ENCODE results near the gene SUN1. TPM values are rescaled to one million over a fixed set of nuclear protein-coding genes. Genes with fewer than 3 reads are reported as not detected.

Gene SUN1
- total and polyA plus RNA-seq, 4 donors, result 24.8 to 162 (median 40.1) TPM

- Histone ChIP-seq H3K9me3 (ENCODE audit: control insufficient read depth in 4 of 4, low read length in 3 of 4) (no peaks in the 10 kb centered on the region), H3K9ac (ENCODE audit: low read depth in 1 of 2, low read length in 2 of 2) (no peak overlapping the region), H3K36me3 (ENCODE audit: control insufficient read depth in 4 of 4, insufficient read depth in 3 of 4, low read depth in 1 of 4, low read length in 3 of 4) (peaks cover 25 to 61% (median 35%) of the 10 kb centered on the region in 4 donors), H3K27me3 (ENCODE audit: control insufficient read depth in 4 of 4, insufficient read depth in 4 of 4, low read length in 3 of 4) (no peaks in the 10 kb centered on the region), H3K4me3 (ENCODE audit: low read depth in 1 of 3, low read length in 3 of 3) (no peak overlapping the region), H3K27ac (ENCODE audit: low read depth in 1 of 2, low read length in 2 of 2) (no peak overlapping the region), H3K4me1 (ENCODE audit: control insufficient read depth in 4 of 4, insufficient read depth in 4 of 4, low read length in 3 of 4) (peaks cover 10 to 24% (median 16%) of the 10 kb centered on the region in 4 donors)
- TF ChIP-seq RAD21 (IDR thresholded peaks at IDR 0.05), result no peak
- TF ChIP-seq GABPA (IDR thresholded peaks at IDR 0.05 in 1 of 2, conservative IDR thresholded peaks at IDR 0.05 in 1 of 2), result no peak
- no peak for TF ChIP-seq YY1 (IDR thresholded peaks at IDR 0.05)
- no peak for DNase-seq (ENCODE audit: low spot score)
- WGBS, result 98% methylated on average over 20 of the region's 20 CpGs
Measured at GRCh38 chr7:891805-892204, 59.5 kb downstream of the SUN1 start.

GRCh38 chr7:892648-893593, 60.6 kb downstream of the SUN1 start:
- no peak overlapping the region for H3K9ac ChIP-seq (ENCODE audit: low read depth in 1 of 2, low read length in 2 of 2)
- H3K27me3 ChIP-seq (ENCODE audit: control insufficient read depth in 4 of 4, insufficient read depth in 4 of 4, low read length in 3 of 4), result no peaks in the 10 kb centered on the region
- no peak overlapping the region for H3K4me3 ChIP-seq (ENCODE audit: low read depth in 1 of 3, low read length in 3 of 3)
- WGBS, result 97% methylated on average over 48 of the region's 48 CpGs
- no peak for DNase-seq (ENCODE audit: low spot score)
- TF ChIP-seq FOXA2 (IDR thresholded peaks at IDR 0.05), result no peak
- TF ChIP-seq NR2F2 (IDR thresholded peaks at IDR 0.05), result no peak
- no peak for TF ChIP-seq MAX (IDR thresholded peaks at IDR 0.05)
- no peak overlapping the region for H3K27ac ChIP-seq (ENCODE audit: low read depth in 1 of 2, low read length in 2 of 2)
- no peaks in the 10 kb centered on the region for H3K9me3 ChIP-seq (ENCODE audit: control insufficient read depth in 4 of 4, low read length in 3 of 4)
- H3K36me3 ChIP-seq (ENCODE audit: control insufficient read depth in 4 of 4, insufficient read depth in 3 of 4, low read depth in 1 of 4, low read length in 3 of 4), result peaks cover 26 to 62% (median 37%) of the 10 kb centered on the region in 4 donors
- H3K4me1 ChIP-seq (ENCODE audit: control insufficient read depth in 4 of 4, insufficient read depth in 4 of 4, low read length in 3 of 4), result peaks cover under 1 to 13% (median 9%) of the 10 kb centered on the region in 4 donors

GRCh38 chr7:893686-894085, 61.4 kb downstream of the SUN1 start:
- Histone ChIP-seq H3K27me3 (ENCODE audit: control insufficient read depth in 4 of 4, insufficient read depth in 4 of 4, low read length in 3 of 4) (no peaks in the 10 kb centered on the region), H3K9ac (ENCODE audit: low read depth in 1 of 2, low read length in 2 of 2) (no peak overlapping the region), H3K4me1 (ENCODE audit: control insufficient read depth in 4 of 4, insufficient read depth in 4 of 4, low read length in 3 of 4) (peaks cover 0 to 9% (median 4%) of the 10 kb centered on the region in 4 donors), H3K36me3 (ENCODE audit: control insufficient read depth in 4 of 4, insufficient read depth in 3 of 4, low read depth in 1 of 4, low read length in 3 of 4) (peaks cover 27 to 62% (median 37%) of the 10 kb centered on the region in 4 donors), H3K4me3 (ENCODE audit: low read depth in 1 of 3, low read length in 3 of 3) (no peak overlapping the region), H3K9me3 (ENCODE audit: control insufficient read depth in 4 of 4, low read length in 3 of 4) (no peaks in the 10 kb centered on the region), H3K27ac (ENCODE audit: low read depth in 1 of 2, low read length in 2 of 2) (no peak overlapping the region)
- TF ChIP-seq HNF4G (IDR thresholded peaks at IDR 0.05) (no peak), YY1 (IDR thresholded peaks at IDR 0.05) (no peak), NR2F2 (IDR thresholded peaks at IDR 0.05) (no peak), REST (IDR thresholded peaks at IDR 0.05) (no peak), TAF1 (conservative IDR thresholded peaks at IDR 0.05) (no peak), ATF3 (IDR thresholded peaks at IDR 0.05) (no peak), SP1 (IDR thresholded peaks at IDR 0.05) (no peak), FOXA1 (IDR thresholded peaks at IDR 0.05) (no peak), RXRA (IDR thresholded peaks at IDR 0.05) (no peak), GABPA (IDR thresholded peaks at IDR 0.05 in 1 of 2, conservative IDR thresholded peaks at IDR 0.05 in 1 of 2) (no peak), RAD21 (IDR thresholded peaks at IDR 0.05) (no peak), ZBTB33 (IDR thresholded peaks at IDR 0.05) (no peak), HNF4A (conservative IDR thresholded peaks at IDR 0.05) (no peak), MAX (IDR thresholded peaks at IDR 0.05) (no peak), FOXA2 (IDR thresholded peaks at IDR 0.05) (no peak), EGR1 (IDR thresholded peaks at IDR 0.05; ENCODE audit: low read depth in 2 of 2) (no peak), JUND (IDR thresholded peaks at IDR 0.05) (no peak)
- 97% methylated on average over 19 of the region's 19 CpGs for WGBS
- no peak for DNase-seq (ENCODE audit: low spot score)
